HG03558 (cell line): ENCODE data around the gene TSPEAR.

Experiments used
- ATAC-seq: cut with Tn5 transposase; IDR thresholded peaks from one replicate; pipeline ENCODE4 v1.9.1; 2021; ENCODE audit warnings: moderate number of reproducible peaks; ENCODE audit not compliant: unreplicated experiment; ENCODE audit errors: extremely low read depth

The TSPEAR gene

GRCh38 chr21:44724196-44724595 lies 12.8 kb upstream of the TSPEAR start:
- ATAC-seq: no peak

GRCh38 chr21:44723177-44724131 lies 12.1 kb upstream of the TSPEAR start:
- ATAC-seq: no peak

DNA sequence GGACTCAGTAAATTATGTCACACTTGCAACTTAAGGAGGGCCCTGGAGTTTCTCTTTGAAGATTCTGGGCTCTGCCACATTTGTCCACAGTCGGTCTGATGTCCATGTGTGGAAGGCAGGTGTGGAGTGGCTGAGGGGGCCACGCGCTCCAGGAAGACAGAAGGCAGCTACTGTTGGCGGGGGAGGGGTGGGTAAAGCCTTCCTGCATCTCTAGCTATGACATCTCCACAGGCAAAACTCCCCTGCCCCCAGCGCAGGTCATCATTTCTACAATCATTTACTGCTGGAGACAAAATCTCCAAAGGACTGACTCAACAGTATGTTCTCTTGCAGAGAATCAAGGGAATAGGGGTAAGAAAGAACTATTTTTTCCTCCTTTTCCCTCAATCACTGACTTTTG lies 11.4 kb upstream of the TSPEAR start:
- ATAC-seq: no peak

DNA sequence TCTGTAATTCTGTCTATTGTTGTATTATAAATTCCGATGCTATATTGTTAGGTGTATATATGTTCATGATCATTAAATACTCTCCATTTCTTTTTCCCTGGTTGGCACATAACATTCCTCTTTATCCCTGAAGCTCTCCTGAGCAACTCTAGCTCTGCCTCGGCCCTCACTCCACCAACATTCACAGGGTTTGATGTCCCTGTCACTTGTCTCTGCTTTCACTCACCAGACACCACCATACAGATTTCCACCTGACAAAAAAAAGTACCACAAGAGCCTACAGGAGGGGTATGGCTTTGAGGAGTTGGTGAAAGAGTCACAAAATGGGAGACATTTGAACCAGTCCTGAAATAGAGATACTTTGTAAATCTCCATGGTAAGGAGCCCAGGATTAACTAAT lies 8.8 kb upstream of the TSPEAR start:
- no peak for ATAC-seq

GRCh38 chr21:44718571-44718970 lies 7.2 kb upstream of the TSPEAR start:
- ATAC-seq: no peak

DNA sequence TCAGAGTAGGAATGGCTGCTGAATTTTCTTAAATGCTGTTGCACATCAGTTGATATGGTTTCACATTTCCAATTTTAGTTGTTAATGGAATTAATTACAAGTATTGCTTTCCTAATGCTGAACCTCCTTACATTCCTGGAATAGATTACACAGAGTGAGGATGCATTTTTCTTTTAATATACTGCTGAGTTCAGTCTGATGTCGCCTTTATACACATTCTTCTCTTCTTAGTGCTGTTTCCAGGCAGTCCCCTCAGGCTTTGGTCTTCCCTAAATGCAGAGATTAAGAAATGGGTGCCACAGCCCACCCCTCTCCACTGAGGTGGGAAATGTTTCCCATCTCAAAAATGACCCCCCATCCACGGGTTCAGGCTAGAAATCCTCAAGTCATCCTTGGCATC lies 6.7 kb upstream of the TSPEAR start:
- no peak for ATAC-seq

GRCh38 chr21:44716984-44717383 lies 5.6 kb upstream of the TSPEAR start:
- ATAC-seq: no peak

DNA sequence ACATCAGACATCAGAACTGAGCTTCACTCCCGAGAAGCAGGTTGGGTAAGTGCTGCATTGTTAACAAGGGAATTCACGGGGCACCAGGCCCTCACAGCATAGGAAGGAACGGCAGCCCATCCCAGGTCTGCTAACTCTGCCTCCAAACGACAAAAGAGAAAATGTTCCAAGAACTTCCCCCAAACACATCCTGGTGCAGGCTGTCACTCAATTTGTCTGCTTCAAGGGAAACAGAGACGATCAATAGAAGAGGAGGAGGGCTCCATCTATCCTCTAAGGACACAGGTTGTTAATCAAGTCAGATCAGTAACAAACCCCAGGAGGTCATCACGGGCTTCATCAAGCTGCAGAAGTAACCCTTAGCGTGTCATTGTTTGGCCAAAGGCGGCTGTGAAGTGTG lies 3.5 kb upstream of the TSPEAR start:
- ATAC-seq: no peak

DNA sequence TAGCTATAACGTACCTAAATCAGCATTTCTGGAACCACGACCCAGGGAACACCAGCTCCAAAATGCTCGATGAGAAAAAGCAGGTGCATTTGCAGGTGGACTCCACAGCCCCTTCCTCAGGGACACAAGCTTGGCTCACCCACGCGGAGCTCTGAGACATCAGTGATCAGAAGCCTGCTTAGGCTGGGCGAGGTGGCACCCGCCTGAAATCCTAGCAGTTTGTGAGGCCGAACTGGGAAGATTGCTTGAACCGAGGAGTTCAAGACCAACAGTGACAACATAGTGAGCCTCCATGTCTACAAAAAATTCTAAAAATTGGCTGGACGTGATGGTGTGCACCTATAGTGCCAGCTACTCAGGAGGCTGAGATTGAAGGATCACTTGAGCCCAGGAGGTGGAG lies 2.5 kb upstream of the TSPEAR start:
- no peak for ATAC-seq

DNA sequence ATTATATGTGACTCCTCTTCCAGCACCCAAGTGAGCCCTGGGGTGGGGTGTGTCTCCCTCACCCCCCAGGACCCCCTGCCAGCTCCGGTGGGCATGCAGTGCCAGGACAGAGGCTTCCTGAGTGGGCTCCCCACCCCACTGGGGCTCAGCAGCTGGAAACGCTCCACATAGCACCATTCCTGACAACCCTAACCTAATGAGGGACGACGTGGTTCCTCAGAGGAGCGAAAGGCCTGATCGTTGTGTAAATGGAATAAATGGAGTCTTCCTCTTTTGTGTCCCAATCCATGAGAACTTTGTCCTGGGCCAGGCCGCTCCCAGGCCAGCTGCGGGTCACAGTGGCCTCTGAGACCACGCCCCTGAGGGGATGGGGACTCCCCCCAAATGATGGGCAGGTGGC lies 1.8 kb upstream of the TSPEAR start:
- no peak for ATAC-seq

- no peak for ATAC-seq
These were observed 1.0 kb upstream of the TSPEAR start for GRCh38 chr21:44712203-44713028.

- no peak for ATAC-seq
These were observed 531 bp downstream of the TSPEAR start for GRCh38 chr21:44710756-44711326.

- no peak for ATAC-seq
These were observed 1.1 kb downstream of the TSPEAR start for GRCh38 chr21:44710294-44710665.

- ATAC-seq: no peak
These were observed 1.7 kb downstream of the TSPEAR start for GRCh38 chr21:44709426-44710293.

DNA sequence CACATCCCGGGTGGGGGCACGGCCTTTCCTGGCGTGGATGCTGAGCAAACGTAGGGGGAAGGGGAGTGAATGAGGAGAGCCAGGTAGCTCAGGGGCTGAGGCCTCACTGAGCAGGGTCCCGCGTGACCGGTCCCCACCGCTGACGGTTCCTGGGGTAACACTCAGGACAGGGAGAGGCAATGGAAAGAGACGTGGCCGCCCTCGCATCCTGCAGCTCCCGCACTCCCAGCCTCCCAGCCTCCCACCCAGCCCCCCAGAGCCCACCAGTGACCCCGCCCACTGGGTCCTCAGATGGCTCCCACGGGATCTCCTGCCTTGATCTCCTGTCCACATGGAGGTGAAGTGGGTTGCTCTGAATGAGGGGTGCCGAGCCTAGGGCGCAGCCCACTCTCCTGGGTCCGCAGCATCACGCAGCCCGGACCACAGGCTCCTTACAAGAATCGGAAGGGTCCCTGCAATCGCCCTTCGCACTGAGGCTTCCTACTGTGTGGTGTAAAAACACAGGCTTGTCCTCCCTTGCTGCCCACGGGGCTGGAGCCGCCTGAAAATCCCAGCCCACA lies 2.4 kb downstream of the TSPEAR start:
- ATAC-seq: no peak

- ATAC-seq: no peak
These were observed 3.0 kb downstream of the TSPEAR start for GRCh38 chr21:44708213-44708865.

- ATAC-seq: no peak
These were observed 4.4 kb downstream of the TSPEAR start for GRCh38 chr21:44706706-44707581.

- no peak for ATAC-seq
These were observed 5.2 kb downstream of the TSPEAR start for GRCh38 chr21:44706026-44706705.
